NCI-H2227 (cell line): ENCODE results near the gene P4HTM.

Experiments
- DNase-seq: peaks from one replicate; lab custom pipeline; 2025; ENCODE audit not compliant: unreplicated experiment; lab: John Stamatoyannopoulos, UW

Gene P4HTM

DNA sequence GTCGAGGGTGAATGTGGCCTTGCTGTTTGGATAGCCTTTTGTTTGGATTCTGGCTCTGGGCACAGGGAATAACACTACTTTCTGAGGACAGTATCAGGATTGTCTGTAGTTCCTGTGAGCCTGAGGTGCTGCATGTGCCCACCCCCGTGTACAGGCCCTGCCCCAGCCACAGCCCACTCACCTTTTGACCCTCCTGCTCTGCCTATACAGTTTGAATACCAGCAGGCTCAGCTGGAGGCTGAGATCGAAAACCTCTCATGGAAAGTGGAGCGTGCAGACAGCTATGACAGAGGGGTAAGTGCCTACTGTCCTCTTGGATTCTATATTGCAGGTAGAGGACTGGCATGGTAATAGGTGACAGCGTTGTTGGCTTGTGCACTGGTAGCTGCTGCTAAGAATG is 7.4 kb upstream of the P4HTM start:
- DNase-seq, result no peak

DNA sequence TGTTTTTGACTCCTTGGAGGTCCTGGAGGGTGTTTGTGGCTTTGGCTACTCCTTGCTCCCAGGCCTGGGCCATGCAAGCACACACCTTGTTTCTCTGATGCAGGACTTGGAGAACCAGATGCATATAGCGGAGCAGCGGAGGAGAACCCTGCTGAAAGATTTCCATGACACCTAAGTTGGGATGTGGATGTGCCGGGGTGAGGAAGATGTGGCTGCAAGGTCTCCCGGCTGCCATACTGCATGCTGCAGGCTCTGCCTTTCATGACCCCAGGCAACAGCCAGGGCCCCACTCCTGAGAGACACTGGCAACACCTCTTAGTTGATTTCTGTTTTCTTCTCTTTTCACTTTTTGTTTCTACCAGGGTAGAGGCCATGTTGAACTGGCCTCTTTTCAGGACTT is 6.9 kb upstream of the P4HTM start:
- no peak for DNase-seq

DNA sequence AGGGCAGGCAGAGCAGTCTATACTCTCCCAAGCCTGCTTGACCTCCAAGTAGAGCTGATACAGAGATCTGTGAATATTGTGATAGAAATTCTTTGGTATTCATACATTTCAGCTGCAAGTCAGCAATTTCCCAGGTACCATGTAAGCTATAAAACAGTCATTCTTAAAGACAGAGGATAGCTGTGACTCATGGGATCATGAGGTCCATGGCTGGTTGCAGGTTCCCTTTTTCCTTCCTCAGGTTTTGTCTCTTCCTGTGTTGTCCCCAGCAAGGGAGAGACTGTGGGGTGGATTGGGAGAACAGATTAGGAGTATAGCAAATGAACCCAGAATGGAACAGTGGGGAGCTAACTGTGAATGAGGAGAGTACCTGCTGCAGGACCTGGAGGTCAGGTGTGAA is 5.4 kb upstream of the P4HTM start:
- DNase-seq, result no peak

DNA sequence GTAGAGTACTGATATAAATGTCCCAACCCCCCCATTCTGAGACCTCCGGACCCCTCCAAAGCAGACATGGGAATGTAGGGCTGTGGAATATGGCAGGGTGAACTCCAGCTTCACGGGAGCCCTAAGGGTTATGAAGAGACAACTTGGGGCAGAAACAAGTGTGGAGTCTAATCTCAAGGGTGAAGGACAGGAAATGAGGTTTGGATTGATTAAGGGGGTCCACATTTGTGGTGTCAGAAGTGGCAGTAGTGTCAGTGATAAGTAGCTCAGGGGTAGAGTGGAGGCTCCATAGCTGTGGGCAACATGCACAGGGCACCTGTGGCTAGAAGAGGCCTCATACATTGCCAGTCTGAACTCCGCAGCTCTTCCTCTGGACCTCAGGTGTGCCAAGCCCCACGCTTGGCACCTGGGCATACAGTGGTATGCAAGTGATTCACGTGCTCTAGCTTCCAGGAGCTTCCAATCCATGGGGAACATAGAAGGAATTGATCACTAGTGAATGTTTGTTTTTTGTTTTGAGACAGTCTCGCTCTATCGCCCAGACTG is 4.1 kb upstream of the P4HTM start:
- no peak for DNase-seq

DNA sequence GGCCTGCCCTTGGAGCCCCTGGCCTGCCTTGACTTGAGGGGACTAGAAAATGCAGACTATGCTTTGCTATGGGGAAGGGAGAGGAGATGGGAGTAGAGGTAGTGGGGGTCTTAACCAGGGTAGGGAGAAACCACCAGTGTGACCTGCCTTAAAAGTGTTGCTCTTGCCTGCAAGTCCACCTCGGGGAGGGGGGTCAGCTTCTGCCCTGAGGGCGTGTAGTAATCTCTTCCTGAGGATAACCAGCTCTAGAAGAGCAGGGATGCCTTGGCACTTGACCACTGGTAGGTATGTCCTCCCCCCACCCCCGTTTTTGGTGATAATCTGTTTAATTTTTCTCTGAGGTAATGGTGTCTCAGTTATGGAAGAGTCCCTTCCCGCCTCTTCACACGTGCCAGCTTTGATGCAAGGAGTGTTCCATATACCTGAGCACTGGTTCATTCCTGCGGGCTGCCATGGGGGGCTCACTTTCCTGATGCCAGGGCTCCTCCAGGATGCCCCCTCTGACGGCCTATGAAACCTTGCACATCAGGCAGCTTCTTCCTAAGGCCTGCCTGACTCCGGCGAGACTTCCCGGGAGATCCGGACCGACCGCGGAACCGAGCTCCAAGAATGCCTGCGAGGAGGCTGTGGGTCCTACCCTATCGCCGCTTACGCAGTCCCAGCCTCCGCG is 780 bp upstream of the P4HTM start:
- no peak for DNase-seq

DNA sequence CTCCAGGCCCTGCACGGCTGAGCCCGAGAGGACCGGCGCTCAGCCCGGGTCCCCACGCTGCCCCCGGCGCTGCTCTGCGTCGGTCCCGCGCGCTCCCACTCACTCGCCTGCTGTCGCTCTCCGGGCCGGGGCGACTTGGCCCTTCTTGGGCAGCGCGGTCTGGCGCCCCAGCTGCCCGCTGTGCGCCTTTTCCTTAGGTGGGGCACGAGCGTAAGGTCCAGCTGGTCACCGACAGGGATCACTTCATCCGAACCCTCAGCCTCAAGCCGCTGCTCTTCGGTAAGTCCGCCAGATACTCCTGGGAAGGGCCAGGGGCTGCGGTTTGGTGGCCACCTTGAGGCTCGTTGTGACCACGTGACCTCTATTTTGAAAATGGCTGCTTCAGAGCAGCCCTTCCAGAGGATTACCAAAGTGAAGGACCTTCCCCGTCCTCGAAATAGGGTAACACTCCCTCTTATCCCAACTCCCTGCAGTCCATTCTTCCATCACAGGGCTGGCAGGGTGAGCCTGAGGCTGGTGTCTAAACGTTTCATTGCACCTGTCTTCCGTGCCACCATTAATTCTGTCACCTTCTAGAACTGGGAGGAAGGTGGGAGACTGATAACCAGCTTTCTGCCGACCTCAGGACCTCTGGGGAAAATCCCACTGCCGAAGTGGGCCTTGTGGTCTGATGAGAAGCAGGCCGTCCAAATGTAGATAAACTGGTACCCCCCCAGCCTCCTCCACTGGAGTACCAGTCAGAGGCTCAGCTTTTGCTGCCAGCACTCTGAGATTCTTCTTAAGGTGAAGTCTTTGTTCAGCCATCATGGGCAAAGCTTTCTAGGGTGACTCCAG is 812 bp downstream of the P4HTM start:
- peak; percentile 55 for DNase-seq

DNA sequence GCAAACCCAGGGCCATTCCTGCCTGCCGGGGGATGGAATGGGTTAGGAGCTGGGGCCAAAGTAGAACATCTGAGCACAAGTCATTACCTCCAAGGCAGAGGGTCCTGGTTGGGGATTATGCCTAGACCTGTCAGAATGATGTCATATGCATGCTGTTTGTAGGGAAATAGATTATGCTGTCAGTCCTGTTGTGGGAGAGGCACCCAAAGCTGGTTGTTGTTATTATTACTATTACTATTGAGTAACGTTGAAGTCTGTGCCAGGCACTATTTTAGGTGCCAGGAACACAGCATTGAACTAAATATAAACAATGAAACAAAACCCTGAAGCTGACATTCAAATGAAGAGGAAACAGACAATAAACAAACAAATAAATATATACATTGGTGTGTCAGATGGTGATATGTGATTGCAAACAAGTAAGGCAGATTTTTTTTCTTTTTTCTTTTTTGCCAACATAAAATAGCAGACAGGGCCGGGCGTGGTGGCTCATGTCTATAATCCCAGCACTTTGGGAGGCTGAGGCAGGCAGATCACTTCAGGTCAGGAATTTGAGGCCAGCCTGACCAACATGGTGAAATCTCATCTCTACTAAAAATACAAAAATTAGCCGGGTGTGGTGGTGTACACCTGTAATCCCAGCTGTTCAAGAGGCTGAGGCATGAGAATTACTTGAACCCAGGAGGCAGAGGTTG is 2.0 kb downstream of the P4HTM start:
- no peak for DNase-seq

DNA sequence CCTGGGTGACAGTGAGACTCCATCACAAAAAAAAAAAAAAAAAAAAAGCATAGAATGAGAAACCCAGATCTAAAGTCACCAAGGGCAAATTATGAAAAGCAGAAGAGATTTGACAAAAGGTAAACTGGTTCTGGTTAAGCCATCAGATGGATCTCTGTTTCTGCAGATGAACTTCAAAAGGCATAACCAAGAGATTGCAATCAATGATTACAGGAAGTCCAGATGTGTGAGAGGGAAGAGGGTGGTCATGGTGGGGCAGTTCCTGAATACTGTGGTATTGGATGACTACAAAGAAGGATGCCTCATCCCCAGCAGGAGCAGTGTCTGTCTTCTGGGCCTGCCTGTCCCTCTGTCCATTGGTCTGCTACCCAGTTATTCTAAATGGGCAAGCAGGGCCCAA is 3.8 kb downstream of the P4HTM start:
- no peak for DNase-seq

DNA sequence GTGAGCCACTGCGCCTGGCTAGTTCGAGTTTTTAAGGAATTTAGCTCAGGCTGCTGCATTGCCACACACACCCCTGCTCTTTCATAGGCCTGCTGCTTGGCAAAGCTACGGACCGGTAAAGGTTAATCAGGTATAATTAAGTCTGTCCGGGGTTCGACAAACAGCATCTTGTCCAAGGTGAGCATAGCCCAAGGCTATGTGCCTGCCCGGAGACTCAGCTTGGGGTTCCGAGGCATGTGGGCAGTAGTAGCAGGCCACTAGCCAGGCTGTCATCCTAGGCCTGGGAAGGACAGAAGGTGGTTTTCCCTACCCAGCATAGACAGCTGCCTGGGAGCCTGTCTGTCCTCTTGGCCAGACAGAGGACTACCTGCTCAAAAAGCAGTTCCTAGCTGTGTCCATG is 6.6 kb downstream of the P4HTM start:
- no peak for DNase-seq

DNA sequence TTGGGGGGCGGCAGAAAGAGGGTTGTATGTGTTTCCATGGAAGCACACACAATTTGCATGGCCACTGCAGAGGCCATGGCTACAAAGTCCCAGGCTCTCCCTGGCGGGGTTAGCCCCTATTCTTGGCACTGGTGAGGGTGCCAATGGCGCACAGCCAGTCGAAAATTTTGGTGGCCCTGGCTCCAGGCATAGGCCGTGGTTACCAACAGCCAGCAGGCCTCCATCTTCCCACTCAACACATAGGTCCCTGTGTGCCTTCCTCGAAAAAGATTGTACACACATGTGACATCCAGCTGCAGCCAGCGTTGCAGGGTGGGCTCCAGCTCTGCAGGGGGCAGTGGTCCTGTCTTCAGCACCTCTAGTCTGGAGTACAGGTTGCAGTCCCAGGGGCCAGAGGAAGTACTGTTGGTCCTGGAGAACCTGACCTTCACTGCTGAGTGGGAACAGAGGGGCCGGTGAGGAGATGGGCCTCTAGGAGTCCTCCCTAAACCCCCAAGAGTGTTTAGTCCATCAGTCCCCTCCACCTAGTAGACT is 7.1 kb downstream of the P4HTM start:
- peak; percentile 15 for DNase-seq

DNA sequence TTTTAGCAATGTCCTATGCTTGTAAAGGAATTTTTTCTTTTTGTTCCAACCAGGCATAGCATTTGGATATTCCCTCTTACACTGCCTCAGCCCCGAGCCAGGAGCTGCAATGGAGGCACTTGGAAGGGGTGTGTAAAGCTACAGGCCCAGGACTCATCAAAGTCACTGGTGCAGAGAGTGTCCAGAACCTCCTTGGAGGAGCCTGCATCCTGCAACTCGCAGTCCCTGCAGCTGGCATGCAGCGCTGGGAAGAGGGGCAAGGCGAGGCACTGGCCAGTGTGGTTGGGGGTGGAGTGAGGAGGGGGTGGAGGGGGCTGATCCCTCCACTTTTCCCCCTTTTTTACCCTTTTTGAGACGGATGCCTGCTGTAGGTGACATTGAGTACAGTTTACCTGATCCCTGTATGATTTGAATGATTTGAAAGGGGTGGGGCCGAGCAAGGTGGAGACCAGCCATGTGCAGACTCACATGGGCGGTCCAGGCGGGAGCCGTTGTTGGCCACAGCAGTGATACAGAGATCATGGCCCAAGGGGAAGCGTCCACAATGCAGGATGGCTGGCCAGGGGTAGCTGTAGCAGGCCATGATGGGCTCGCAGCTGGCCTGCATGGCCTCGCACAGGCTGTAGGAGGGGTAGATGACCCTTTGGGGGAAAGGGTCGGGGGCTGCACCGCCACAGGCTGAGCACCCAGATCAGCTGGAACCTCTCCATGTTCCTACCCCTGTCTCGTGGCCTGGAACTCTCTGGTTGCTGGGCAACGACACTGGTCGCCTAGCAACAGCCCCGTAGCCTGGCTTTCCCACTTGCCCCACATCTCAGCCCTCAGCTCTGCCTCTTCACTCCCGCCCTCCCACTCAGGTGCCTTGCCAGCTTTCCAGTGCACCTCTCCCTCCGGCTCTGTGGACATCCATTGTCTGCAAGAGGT is 7.9 kb downstream of the P4HTM start:
- peak; percentile 88 for DNase-seq

DNA sequence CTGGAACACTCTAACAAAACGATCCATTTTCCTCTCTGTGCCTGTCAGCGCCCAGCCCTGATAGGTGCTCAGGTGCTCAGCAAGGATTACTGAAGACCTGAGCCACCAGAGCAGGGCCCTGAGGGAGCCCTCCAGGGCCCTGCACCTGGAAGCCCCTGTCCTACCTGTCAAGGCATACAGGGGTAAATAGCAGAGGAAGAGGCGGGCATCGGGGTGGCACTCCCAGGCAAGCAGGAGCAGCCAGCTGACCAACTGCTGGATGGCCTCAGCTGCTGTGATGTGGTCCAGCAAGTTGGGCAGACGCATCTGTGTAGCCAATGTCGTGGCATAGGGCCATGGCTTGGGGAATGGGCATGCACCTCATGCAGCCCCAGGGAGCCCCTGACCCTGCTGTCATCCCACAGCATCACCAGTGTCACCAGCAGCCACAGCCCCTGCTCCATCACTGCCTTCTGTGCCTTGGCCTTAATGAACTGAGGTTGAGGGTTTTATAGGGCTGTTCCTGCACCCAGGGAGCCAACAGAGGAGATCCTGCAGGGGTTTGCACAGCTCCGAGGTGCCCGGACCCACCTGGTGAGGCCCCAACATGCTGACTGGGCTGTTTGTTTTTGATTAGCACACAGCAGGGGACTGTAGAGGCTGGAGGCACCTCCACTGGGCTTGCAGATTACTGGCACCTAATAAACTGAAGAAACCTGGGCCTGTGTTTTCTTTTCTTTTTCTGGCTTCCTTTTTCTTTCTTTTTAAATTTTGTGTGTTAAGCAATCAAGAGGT is 9.2 kb downstream of the P4HTM start:
- no peak for DNase-seq

DNA sequence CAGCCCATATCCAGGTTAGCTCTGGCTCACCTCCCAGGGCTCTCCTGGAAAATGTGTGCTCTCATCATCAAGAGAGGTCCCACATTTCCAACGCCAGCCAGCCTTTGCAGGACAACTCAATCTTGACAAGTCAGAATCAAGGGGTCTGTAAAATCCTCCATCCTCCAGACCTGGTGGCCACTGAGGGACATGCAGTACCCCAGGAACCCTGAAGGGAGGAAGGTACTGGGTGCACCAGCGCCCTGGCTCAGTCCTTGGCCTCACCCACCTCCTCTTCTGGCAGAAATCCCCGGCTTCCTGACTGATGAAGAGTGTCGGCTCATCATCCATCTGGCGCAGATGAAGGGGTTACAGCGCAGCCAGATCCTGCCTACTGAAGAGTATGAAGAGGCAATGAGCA is 11.1 kb downstream of the P4HTM start:
- no peak for DNase-seq

DNA sequence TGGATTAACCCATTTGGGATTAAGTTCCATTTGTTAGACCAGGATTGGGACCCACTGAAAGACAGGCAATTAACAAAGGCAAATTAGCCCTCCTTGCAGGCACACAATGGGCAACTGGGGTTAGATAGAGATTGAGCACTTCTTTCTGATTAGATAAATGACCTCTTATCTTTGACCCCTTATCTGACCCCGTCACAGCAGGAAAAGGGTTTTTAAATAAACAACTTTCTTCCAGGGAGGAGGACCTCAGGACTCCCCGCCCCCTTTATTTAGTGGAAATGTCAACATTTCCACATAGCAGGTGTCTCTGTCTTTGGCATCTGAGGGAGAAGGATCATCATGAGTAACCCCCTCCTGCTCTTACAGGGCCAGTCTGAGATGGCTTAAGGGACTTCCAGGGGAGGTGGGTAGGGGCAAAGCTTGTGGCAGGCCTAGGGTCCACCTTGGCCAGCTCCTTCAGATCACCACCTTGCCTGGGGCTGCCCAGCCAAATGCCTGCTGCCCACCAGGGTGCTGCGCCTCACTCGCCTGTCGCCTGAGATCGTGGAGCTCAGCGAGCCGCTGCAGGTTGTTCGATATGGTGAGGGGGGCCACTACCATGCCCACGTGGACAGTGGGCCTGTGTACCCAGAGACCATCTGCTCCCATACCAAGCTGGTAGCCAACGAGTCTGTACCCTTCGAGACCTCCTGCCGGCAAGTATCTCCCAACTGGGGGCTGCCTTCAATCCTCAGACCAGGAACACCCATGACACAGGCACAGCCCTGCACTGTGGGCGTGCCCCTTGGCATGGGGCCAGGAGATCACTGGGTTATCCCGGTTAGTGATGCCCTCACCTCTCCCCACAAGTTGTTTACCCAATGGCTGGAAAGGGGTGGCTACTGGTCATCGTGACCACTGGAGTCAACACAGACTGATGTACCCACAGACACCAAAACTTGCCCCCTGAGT is 14.6 kb downstream of the P4HTM start:
- no peak for DNase-seq

DNA sequence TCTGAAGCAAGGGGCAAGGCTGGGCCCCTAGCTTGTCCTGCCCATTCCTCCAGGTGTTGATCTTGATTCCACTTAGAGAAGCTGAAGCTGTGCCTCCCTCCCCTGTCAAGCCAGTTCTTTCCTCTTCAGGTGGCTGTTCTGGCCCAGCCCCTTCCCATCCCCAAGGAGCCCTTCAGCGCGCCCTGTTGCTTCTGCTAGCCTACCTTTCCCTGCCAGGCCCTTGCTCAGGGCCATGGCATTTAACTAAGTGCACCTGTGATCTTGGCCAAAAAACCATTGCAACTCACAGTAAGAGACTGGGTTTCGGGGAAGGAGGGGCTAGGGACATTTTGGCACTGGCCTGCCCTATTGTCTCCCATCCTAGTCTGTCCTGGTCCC is 15.3 kb downstream of the P4HTM start:
- DNase-seq, result no peak

DNA sequence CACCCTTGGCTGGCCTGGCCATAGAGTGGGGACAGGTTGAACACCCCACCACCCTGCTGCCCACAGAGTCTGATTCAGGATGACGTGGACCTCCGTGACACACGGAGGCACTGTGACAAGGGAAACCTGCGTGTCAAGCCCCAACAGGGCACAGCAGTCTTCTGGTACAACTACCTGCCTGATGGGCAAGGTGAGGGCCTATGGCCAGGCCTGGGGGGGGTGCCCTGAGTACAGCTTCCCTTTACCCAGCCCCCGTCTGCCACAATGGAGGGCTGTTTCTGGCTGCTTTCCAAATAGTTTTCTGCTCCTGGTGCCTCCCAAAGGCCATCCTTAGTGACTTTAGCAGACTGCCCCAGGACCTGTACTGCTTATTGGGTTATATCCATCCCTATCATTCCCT is 16.0 kb downstream of the P4HTM start:
- no peak for DNase-seq

DNA sequence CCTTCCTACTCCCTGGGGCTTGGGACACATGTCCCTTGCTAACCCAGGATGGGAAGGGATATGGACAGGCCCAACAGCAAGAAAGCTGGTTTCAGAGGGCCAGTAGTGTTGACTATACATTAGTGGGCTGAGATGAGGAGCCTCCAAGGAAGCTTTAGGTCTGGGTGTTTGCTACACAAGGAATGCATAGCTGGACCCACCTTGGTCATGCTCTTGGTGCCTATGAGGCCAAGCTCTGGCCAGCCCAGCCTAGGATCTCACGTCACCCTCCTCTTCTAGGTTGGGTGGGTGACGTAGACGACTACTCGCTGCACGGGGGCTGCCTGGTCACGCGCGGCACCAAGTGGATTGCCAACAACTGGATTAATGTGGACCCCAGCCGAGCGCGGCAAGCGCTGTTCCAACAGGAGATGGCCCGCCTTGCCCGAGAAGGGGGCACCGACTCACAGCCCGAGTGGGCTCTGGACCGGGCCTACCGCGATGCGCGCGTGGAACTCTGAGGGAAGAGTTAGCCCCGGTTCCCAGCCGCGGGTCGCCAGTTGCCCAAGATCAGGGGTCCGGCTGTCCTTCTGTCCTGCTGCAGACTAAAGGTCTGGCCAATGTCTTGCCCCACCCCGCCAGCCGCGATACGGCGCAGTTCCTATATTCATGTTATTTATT is 16.5 kb downstream of the P4HTM start:
- peak; percentile 26 for DNase-seq
